HEK293 (cell line): ENCODE data around the gene USP7.

Source experiments
- ATF2 ChIP-seq: fragments of 450-650 bp; formaldehyde crosslinking; IDR thresholded peaks from 2 replicates; pipeline ENCODE4 v1.5.1; 2016; ENCODE audit warnings: missing biosample characterization, missing genetic modification characterization, low read depth
- BCL11A ChIP-seq: fragments of 450-650 bp; formaldehyde crosslinking; IDR thresholded peaks from 2 replicates; pipeline ENCODE4 v1.5.1; 2016; ENCODE audit warnings: low read depth, missing biosample characterization, missing genetic modification characterization
- GLIS2 ChIP-seq: fragments of 450-650 bp; formaldehyde crosslinking; IDR thresholded peaks from 2 replicates; pipeline ENCODE4 v1.5.1; 2016; ENCODE audit warnings: missing biosample characterization, missing genetic modification characterization
- KLF1 ChIP-seq: fragments of 450-650 bp; formaldehyde crosslinking; IDR thresholded peaks from 2 replicates; pipeline ENCODE4 v1.5.1; 2016; ENCODE audit warnings: missing biosample characterization, missing genetic modification characterization
- KLF16 ChIP-seq: fragments of 450-650 bp; formaldehyde crosslinking; IDR thresholded peaks from 2 replicates; pipeline ENCODE4 v1.5.1; 2017; ENCODE audit warnings: missing biosample characterization, missing genetic modification characterization
- KLF8 ChIP-seq: fragments of 450-650 bp; formaldehyde crosslinking; IDR thresholded peaks from 2 replicates; pipeline ENCODE4 v1.5.1; 2016; ENCODE audit warnings: missing biosample characterization, missing genetic modification characterization
- MEIS1 ChIP-seq: sonication (generic); formaldehyde crosslinking; IDR thresholded peaks from 2 replicates; pipeline ENCODE4 v1.8.1; 2022; ENCODE audit warnings: missing genetic modification reagents, mild to moderate bottlenecking, borderline replicate concordance
- PATZ1 ChIP-seq: fragments of 450-650 bp; formaldehyde crosslinking; IDR thresholded peaks from 2 replicates; pipeline ENCODE4 v1.5.1; 2016; ENCODE audit warnings: missing biosample characterization, missing genetic modification characterization
- PRDM6 ChIP-seq: fragments of 450-650 bp; formaldehyde crosslinking; IDR thresholded peaks from 2 replicates; pipeline ENCODE4 v1.5.1; 2017; ENCODE audit warnings: missing biosample characterization, missing genetic modification characterization
- SALL2 ChIP-seq: fragments of 450-650 bp; formaldehyde crosslinking; IDR thresholded peaks from 2 replicates; pipeline ENCODE4 v1.5.0; 2017; ENCODE audit warnings: missing biosample characterization, mild to moderate bottlenecking, missing genetic modification characterization, borderline replicate concordance
- SETDB1 ChIP-seq: IDR thresholded peaks from one replicate; pipeline ENCODE4 v1.6.1; 2017; ENCODE audit warnings: mild to moderate bottlenecking, low read length, moderate library complexity, mixed read lengths; ENCODE audit not compliant: insufficient read length
- ZBTB17 ChIP-seq: fragments of 450-650 bp; formaldehyde crosslinking; IDR thresholded peaks from 2 replicates; pipeline ENCODE4 v1.5.1; 2016; ENCODE audit warnings: missing biosample characterization, missing genetic modification characterization
- ZEB2 ChIP-seq: fragments of 450-650 bp; formaldehyde crosslinking; IDR thresholded peaks from 2 replicates; pipeline ENCODE4 v1.5.1; 2016; ENCODE audit warnings: missing biosample characterization, missing genetic modification characterization
- ZFHX2 ChIP-seq: fragments of 450-650 bp; formaldehyde crosslinking; conservative IDR thresholded peaks from 2 replicates; pipeline ENCODE4 v1.5.1; 2016; ENCODE audit warnings: missing biosample characterization, missing genetic modification characterization
- ZNF280C ChIP-seq: fragments of 450-650 bp; formaldehyde crosslinking; IDR thresholded peaks from 2 replicates; pipeline ENCODE4 v1.5.1; 2016; ENCODE audit warnings: missing biosample characterization, missing genetic modification characterization
- ZNF311 ChIP-seq: fragments of 450-650 bp; formaldehyde crosslinking; IDR thresholded peaks from 2 replicates; pipeline ENCODE4 v1.5.1; 2017; ENCODE audit warnings: missing biosample characterization, missing genetic modification characterization, borderline replicate concordance
- ZNF366 ChIP-seq: fragments of 450-650 bp; formaldehyde crosslinking; conservative IDR thresholded peaks from 2 replicates; pipeline ENCODE4 v1.5.1; 2016; ENCODE audit warnings: missing biosample characterization, missing genetic modification characterization
- ZNF416 ChIP-seq: fragments of 450-650 bp; formaldehyde crosslinking; IDR thresholded peaks from 2 replicates; pipeline ENCODE4 v1.5.1; 2016; ENCODE audit warnings: missing biosample characterization, missing genetic modification characterization
- ZNF571 ChIP-seq: fragments of 450-650 bp; formaldehyde crosslinking; IDR thresholded peaks from 2 replicates; pipeline ENCODE4 v1.5.0; 2017; ENCODE audit warnings: missing biosample characterization, missing genetic modification characterization
- ZNF639 ChIP-seq: fragments of 450-650 bp; formaldehyde crosslinking; IDR thresholded peaks from 2 replicates; pipeline ENCODE4 v1.5.1; 2016; ENCODE audit warnings: missing biosample characterization, missing genetic modification characterization
- ZNF654 ChIP-seq: fragments of 450-650 bp; formaldehyde crosslinking; IDR thresholded peaks from 2 replicates; pipeline ENCODE4 v1.5.1; 2016; ENCODE audit warnings: low read depth, missing biosample characterization, missing genetic modification characterization
- ZNF664 ChIP-seq: fragments of 450-650 bp; formaldehyde crosslinking; IDR thresholded peaks from 2 replicates; pipeline ENCODE4 v1.5.1; 2016; ENCODE audit warnings: missing biosample characterization, missing genetic modification characterization
- ZNF692 ChIP-seq: fragments of 450-650 bp; formaldehyde crosslinking; IDR thresholded peaks from 2 replicates; pipeline ENCODE4 v1.5.1; 2016; ENCODE audit warnings: missing biosample characterization, missing genetic modification characterization
- ZNF830 ChIP-seq: fragments of 450-650 bp; IDR thresholded peaks from 2 replicates; pipeline ENCODE4 v1.5.0; 2018; ENCODE audit warnings: missing biosample characterization, missing genetic modification characterization, low read depth, mild to moderate bottlenecking, moderate library complexity
- ZNF837 ChIP-seq: fragments of 450-650 bp; formaldehyde crosslinking; IDR thresholded peaks from 2 replicates; pipeline ENCODE4 v1.5.1; 2016; ENCODE audit warnings: missing biosample characterization, missing genetic modification characterization
- ZSCAN5A ChIP-seq: fragments of 450-650 bp; formaldehyde crosslinking; IDR thresholded peaks from 2 replicates; pipeline ENCODE4 v1.5.1; 2016; ENCODE audit warnings: missing biosample characterization, missing genetic modification characterization

Gene USP7

GRCh38 chr16:9008601-9009260 lies 45.0 kb upstream of the USP7 start (continued):
- TF ChIP-seq ZNF280C (tag by site-specific recombination) (no peak), ZNF692 (tag by site-specific recombination) (0 out of 2 replicates have a peak, but pooled peaks have one; percentile 41), ZNF416 (no peak), ZNF837 (tag by site-specific recombination) (no peak), PATZ1 (peak; percentile 75), KLF1 (tag by site-specific recombination) (no peak), ZBTB17 (tag by site-specific recombination) (no peak; the same call in none of the 2 replicates), PRDM6 (no peak), ZNF571 (no peak), SALL2 (tag by site-specific recombination) (no peak), SETDB1 (no peak), ZEB2 (tag by site-specific recombination) (peak; percentile 49; the same call in 1 of the 2 replicates), ZNF639 (no peak), ATF2 (tag by site-specific recombination) (no peak), GLIS2 (tag by site-specific recombination) (0 out of 2 replicates have a peak, but pooled peaks have one; percentile 18), ZFHX2 (tag by site-specific recombination) (peak; percentile 78), ZNF830 (tag by site-specific recombination) (no peak), MEIS1 (CRISPR knock-in tag) (no peak), ZNF366 (tag by site-specific recombination) (no peak), ZNF654 (peak; percentile 61), ZNF311 (tag by site-specific recombination) (no peak), KLF16 (no peak), ZNF664 (no peak), KLF8 (tag by site-specific recombination) (no peak), ZSCAN5A (tag by site-specific recombination) (no peak), BCL11A (no peak)
